ENCODE results near the gene SPEG.
A peak's percentile ranks its signal among the peaks of the same experiment; 100 is the strongest.

SPEG gene

DNA sequence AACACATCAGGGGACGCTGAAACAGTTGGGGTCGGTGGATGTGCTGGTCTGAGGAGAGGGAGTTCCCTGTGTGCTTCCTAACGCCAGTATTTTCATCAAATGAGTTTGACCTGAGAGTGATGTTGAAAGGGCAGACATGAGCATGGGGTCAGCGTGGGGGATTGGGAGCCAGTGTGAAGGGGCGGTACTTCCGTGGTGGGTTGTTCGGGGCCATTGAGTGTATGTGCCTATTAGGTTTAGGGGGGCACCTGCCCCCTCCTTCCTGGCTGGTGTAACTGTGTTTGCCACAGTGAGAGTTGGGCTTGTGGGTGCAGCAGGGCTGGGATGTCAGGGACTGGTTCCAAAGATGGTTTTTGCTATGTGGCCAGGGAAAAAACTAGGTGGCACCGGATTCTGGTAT lies 24.4 kb downstream of the SPEG start:
- TF ChIP-seq, protein P1, sequence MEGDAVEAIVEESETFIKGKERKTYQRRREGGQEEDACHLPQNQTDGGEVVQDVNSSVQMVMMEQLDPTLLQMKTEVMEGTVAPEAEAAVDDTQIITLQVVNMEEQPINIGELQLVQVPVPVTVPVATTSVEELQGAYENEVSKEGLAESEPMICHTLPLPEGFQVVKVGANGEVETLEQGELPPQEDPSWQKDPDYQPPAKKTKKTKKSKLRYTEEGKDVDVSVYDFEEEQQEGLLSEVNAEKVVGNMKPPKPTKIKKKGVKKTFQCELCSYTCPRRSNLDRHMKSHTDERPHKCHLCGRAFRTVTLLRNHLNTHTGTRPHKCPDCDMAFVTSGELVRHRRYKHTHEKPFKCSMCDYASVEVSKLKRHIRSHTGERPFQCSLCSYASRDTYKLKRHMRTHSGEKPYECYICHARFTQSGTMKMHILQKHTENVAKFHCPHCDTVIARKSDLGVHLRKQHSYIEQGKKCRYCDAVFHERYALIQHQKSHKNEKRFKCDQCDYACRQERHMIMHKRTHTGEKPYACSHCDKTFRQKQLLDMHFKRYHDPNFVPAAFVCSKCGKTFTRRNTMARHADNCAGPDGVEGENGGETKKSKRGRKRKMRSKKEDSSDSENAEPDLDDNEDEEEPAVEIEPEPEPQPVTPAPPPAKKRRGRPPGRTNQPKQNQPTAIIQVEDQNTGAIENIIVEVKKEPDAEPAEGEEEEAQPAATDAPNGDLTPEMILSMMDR (IDR thresholded peaks at IDR 0.05; ENCODE audit: borderline replicate concordance, insufficient read depth, low read depth, low read length), result no peak
- H3K4me3 ChIP-seq (ENCODE audit: low read depth, low read length), result no peak overlapping the region

- H3K4me3 ChIP-seq (ENCODE audit: low read depth, low read length), result no peak overlapping the region
- TF ChIP-seq, protein P1 (IDR thresholded peaks at IDR 0.05; ENCODE audit: borderline replicate concordance, insufficient read depth, low read depth, low read length), result peak; percentile 95
These were observed 25.0 kb downstream of the SPEG start for GRCh38 chr2:219459460-219460311.

DNA sequence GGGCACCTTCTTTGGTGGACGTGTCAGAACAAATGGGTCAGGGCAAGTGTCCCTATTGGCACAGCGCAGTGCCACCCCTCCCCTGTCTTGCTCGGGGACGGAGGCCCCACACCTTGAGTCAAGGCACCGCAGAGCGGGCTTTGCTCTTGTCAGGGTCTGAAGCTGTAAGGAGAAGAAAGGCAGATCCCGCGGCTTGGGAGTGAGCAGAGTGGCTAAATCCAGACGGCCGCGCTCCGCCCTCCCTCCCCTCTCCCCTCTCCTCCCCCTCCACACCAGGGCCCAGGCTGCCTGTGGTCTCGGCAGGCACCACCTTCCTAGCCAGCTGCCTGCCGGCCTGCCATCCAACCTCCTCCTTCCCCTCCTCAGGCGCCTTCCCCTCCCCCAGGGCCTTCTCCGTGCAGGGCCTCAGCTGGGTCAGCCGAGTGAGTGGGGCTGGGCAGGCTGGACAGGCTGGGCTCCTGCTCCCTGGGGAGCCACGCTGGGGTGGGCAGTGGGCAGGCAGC lies 25.8 kb downstream of the SPEG start:
- TF ChIP-seq, protein P1 (IDR thresholded peaks at IDR 0.05; ENCODE audit: borderline replicate concordance, insufficient read depth, low read depth, low read length), result no peak
- H3K4me3 ChIP-seq (ENCODE audit: low read depth, low read length), result no peak overlapping the region

DNA sequence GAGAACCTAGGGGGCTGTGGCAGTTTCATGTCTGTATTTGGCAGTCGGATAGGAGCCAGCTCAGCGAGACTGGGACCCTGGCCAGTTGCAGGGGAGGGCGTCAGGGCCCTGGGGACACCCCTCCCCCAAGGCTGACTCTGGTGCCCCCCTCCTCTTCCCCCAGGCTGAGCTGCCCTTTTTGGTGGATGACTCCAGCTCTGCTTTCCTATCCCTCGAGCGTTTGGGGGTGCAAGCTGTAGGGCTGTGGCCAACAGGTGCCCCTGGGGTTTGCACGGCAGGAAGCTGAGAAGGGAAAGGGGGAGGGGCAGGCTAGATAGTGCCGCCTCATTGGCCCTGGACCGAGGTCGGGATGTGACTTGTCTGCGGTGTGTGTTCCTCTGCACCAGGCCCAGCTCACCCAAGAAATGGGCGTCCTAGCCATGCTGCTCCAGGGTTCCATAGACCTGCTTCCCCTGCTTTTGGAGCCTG lies 26.4 kb downstream of the SPEG start:
- TF ChIP-seq, protein P1 (IDR thresholded peaks at IDR 0.05; ENCODE audit: borderline replicate concordance, insufficient read depth, low read depth, low read length), result no peak

GRCh38 chr2:219461669-219462068 lies 27.0 kb downstream of the SPEG start:
- no peak overlapping the region for H3K4me3 ChIP-seq (ENCODE audit: low read depth, low read length)
- TF ChIP-seq, protein P1 (IDR thresholded peaks at IDR 0.05; ENCODE audit: borderline replicate concordance, insufficient read depth, low read depth, low read length), result no peak

More for the DNA sequence above, 26.4 kb downstream of the SPEG start:
- no peak overlapping the region for H3K4me3 ChIP-seq (ENCODE audit: low read depth, low read length)

- TF ChIP-seq, protein P1 (IDR thresholded peaks at IDR 0.05; ENCODE audit: borderline replicate concordance, insufficient read depth, low read depth, low read length), result no peak
- no peak overlapping the region for H3K4me3 ChIP-seq (ENCODE audit: low read depth, low read length)
These were observed 27.7 kb downstream of the SPEG start for GRCh38 chr2:219462349-219462748.
